KOPT-K1 (cell line): Measurements from ENCODE around the gene MYNN.
"Not testable (repeated sequence)": the region's sequence is repeated elsewhere in the genome, so short reads cannot be mapped to it uniquely, and the experiment has no call there.

Source experiments
- H3K27ac ChIP-seq: fragments of 200-600 bp; sonication (generic); 2 replicates; pipeline ENCODE4 v1.5.1; 2016; ENCODE audit warnings: antibody characterized with exemption, mild to moderate bottlenecking, low read depth, low read length; ENCODE audit not compliant: poor library complexity, severe bottlenecking
- H3K36me3 ChIP-seq: fragments of 200-600 bp; sonication (generic); 2 replicates; pipeline ENCODE4 v1.5.1; 2017; ENCODE audit warnings: antibody characterized with exemption, mild to moderate bottlenecking, low read length, moderate library complexity; ENCODE audit not compliant: insufficient read depth
- H3K9me3 ChIP-seq: fragments of 200-600 bp; sonication (generic); 2 replicates; pipeline ENCODE4 v1.5.1; 2017; ENCODE audit warnings: antibody characterized with exemption, low read length, mild to moderate bottlenecking; ENCODE audit not compliant: insufficient read depth, poor library complexity, severe bottlenecking

MYNN gene

DNA sequence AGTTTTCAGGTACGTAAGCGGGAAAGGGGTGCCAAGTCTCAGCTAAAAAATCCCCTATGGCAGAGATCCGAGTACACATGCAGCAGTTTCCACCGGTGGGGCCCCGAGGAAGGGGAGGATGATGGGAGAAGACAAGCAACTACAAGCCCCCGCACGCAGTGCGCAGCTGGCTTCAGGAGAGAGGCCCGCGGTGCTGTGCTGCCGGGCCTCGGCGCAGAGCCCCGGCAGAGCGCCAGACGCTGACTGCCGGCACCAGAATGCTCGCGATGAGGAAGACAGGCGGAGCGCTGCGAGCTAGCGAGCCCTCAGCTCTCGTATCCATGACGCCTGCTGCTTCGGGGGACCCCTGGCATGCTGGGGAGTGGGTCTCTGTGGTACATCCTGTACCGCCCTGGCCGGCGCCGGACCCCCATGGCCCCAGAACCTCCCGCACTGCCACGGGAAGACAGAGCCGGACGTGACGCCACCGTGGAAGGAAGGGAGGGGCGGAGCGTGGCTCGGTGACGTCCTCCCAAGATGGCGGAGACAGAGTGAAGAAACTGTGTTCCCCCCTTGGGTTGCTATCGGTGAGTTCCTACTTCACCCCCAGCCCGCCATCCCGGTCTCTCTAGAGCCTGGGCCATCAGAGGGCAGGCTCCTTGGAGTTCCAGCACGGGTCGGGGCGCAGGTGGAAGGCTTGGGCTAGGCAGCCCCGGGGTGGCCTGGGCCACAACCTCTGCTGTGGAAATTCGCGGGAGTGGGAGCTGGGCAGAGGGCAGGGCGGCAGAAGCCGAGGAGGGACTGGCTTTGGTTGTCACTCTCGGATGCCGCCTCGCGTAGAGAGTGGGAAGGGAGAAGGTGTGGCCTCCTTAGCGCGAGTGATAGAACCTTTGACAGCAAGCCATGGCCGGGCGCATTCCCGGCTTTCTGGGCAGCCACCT, at the start of gene MYNN:
TSS of gene MYNN (plus strand) at position 500 of the 920 bp plus-strand sequence. CDS start 900 bp downstream, outside the sequence.
- peaks cover 40% of the 10 kb centered on the region for H3K36me3 ChIP-seq
- H3K9me3 ChIP-seq: no peaks in the 10 kb centered on the region
- peak within 1 kb of the TSS; percentile 90 for H3K27ac ChIP-seq

DNA sequence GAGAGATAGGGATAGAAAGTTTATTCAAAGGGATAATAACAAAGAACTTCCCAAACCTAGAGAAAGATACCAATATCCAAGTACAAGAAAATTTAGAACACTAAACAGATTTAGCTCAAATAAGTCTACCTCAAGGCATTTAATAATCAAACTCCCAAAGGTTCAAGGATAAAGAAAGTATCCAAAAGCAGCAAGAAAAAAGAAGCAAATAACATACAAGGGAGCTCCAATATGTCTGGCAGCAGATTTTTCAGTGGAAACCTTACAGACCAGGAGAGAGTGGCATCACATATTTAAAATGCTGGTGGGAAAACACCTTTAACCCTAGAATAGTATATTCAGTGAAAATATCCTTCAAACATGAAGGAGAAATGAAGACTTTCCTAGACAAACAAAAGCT, 41.3 kb upstream of the MYNN start:
- not testable (repeated sequence) for H3K36me3 ChIP-seq, H3K9me3 ChIP-seq, H3K27ac ChIP-seq

- Histone ChIP-seq H3K36me3 (no peaks in the 10 kb centered on the region), H3K27ac (no peak overlapping the region), H3K9me3 (peaks cover 7% of the 10 kb centered on the region)
Measured at GRCh38 chr3:169739067-169739466, 34.1 kb upstream of the MYNN start.

- Histone ChIP-seq H3K36me3 (no peaks in the 10 kb centered on the region), H3K9me3 (no peaks in the 10 kb centered on the region), H3K27ac (no peak overlapping the region)
Measured at GRCh38 chr3:169744366-169745054, 28.7 kb upstream of the MYNN start.

GRCh38 chr3:169746924-169747323, 26.3 kb upstream of the MYNN start:
- H3K27ac ChIP-seq: no peak overlapping the region
- H3K36me3 ChIP-seq: no peaks in the 10 kb centered on the region

DNA sequence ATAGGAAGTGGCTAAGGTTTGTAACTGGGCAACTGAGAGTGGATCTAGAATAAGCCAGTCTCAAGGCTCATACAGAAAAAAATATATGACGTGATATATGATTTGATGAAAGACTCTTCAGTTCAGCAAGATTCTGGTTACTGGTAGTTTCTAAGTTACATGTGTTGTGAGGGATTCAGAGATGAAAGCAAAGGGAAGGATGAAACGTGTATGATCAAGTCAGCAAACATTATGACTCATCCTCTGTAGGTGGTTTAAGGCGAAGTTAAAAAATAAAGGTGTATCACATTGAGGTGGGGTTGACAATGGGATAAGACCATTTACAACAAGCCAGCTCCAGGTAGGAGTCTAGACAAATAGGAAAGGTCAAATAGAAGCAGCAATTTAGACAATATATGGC, 24.5 kb upstream of the MYNN start:
- Histone ChIP-seq H3K36me3 (no peaks in the 10 kb centered on the region), H3K9me3 (no peaks in the 10 kb centered on the region), H3K27ac (no peak overlapping the region)

More at GRCh38 chr3:169746924-169747323, 26.3 kb upstream of the MYNN start:
- no peaks in the 10 kb centered on the region for H3K9me3 ChIP-seq

- no peaks in the 10 kb centered on the region for H3K9me3 ChIP-seq
- H3K36me3 ChIP-seq: no peaks in the 10 kb centered on the region
- H3K27ac ChIP-seq: no peak overlapping the region
Measured at GRCh38 chr3:169750665-169751064, 22.5 kb upstream of the MYNN start.

DNA sequence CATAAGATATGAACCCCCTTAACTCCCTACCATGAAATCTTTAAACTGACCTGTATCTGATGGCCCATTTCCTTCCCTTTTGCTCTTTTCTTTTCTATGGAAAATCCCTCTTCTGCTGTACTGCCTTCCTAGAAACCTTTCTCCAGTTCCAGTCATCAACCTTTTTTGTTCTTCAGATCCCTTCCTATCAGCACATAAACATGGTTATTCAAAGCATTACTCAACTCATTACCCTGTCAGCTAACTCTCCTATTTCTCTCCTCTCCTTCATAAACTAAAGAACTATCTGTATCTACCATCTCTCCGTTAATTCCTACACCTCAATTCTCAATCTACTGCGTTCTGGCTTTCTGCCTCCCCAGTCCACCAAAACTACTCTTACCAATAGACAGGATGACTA, 21.3 kb upstream of the MYNN start:
- no peaks in the 10 kb centered on the region for H3K9me3 ChIP-seq
- no peak overlapping the region for H3K27ac ChIP-seq
- H3K36me3 ChIP-seq: no peaks in the 10 kb centered on the region

GRCh38 chr3:169754711-169755110, 18.5 kb upstream of the MYNN start:
- no peaks in the 10 kb centered on the region for H3K9me3 ChIP-seq
- H3K36me3 ChIP-seq: no peaks in the 10 kb centered on the region
- no peak overlapping the region for H3K27ac ChIP-seq

GRCh38 chr3:169755488-169755887, 17.7 kb upstream of the MYNN start:
- H3K27ac ChIP-seq: no peak overlapping the region
- no peaks in the 10 kb centered on the region for H3K36me3 ChIP-seq
- no peaks in the 10 kb centered on the region for H3K9me3 ChIP-seq

DNA sequence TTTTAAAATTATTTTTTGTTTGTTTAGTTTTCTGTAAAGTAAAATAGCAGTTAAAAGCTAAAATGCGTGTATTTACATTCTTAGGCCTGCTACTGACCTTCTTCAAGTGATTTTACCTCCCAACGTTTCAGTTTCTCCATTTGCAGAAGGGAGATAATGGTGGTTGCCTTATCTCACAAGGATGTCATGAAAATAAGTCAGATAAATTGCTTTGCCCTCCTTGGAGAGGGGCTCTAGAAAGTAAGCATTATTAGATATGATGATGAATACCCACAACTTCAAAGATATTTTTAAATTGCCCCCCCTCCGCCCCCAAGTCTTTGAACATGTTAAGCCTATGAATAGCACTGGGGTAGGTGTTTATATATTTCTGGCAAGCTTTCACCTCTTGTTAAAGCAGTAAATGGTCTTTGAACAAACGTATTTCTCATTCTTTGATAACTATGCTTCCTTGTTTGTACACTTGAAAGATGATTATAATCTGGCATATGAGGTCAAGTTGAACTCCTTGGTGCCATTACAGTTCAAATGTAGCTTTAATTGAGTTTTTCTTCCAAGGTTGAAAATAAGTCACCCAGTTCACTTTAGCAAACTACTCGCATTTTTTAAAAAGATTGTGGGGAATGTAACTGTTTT, 14.7 kb upstream of the MYNN start:
- Histone ChIP-seq H3K36me3 (no peaks in the 10 kb centered on the region), H3K27ac (peak overlapping the region; percentile 38), H3K9me3 (no peaks in the 10 kb centered on the region)

DNA sequence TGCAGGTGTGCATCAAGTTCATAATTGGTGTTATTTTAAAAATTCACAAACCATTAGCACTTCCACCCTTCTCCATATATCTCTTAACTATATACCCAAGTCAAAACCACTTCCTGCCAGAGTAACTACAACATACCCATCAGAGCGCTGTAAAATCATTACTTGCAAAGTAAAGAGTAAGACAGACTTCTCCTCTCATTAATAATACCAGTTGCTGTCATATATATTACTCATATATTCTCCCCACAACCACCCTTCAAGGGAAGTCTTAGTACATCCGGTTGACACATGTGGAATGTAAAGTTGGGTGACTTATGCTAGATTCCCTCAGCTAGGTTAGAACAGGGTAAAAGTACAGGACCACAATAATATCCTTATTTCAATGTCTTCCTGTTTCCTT, 13.9 kb upstream of the MYNN start:
- no peaks in the 10 kb centered on the region for H3K36me3 ChIP-seq
- H3K27ac ChIP-seq: peak overlapping the region; percentile 38
- H3K9me3 ChIP-seq: no peaks in the 10 kb centered on the region

GRCh38 chr3:169760479-169760878, 12.7 kb upstream of the MYNN start:
- Histone ChIP-seq H3K36me3 (no peaks in the 10 kb centered on the region), H3K9me3 (no peaks in the 10 kb centered on the region), H3K27ac (no peak overlapping the region)

DNA sequence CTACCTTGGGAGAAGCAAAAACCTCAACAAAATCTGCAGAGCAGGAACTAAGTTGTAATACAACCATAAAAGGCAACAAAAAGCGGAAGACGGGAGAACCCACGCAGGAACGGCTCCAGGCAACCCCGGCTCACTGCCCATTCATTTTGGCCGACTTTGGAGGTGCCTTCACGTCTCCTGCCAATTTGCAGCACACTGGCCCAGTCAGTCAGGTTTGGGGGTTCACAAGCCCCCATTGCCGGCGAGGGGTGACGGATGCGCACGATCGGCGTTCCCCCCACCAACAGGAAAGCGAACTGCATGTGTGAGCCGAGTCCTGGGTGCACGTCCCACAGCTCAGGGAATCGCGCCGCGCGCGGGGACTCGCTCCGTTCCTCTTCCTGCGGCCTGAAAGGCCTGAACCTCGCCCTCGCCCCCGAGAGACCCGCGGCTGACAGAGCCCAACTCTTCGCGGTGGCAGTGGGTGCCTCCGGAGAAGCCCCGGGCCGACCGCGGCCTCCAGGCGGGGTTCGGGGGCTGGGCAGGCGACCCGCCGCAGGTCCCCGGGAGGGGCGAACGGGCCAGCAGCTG, 8.8 kb upstream of the MYNN start:
- peak overlapping the region; percentile 85 for H3K27ac ChIP-seq
- H3K36me3 ChIP-seq: no peaks in the 10 kb centered on the region

More for the DNA sequence above, 8.8 kb upstream of the MYNN start:
- H3K9me3 ChIP-seq: no peaks in the 10 kb centered on the region
